HepG2 (cell line): ENCODE measurements around the gene CHD9. TPM values are rescaled to one million over a fixed set of nuclear protein-coding genes. Genes with fewer than 3 reads are reported as not detected.

Source experiments
- ATAC-seq: fragments of 200-7000 bp; cut with Tn5 transposase; 3 replicates; pipeline ENCODE4 v1.9.1; 2020; ENCODE audit warnings: mild to moderate bottlenecking, moderate library complexity
- BruUV-seq: library from RNA; stranded (reverse); fragments of 400-500 nt; replicated peaks from 2 replicates; lab custom pipeline; 2021; lab: Mats Ljungman, UMichigan
- CTCF ChIA-PET: fragments of 300-600 bp; formaldehyde crosslinking; extraction: SDS; loops from one replicate; lab custom pipeline; 2021; ENCODE audit warnings: low total read pairs, inconsistent platforms, low intra/inter-chr PET ratio; lab: Yijun Ruan, JAX
- POLR2A ChIA-PET: fragments of 350-600 bp; sonication (Branson Sonifier 250); formaldehyde crosslinking; loops from one replicate; lab custom pipeline; 2020; ENCODE audit warnings: antibody characterized with exemption, inconsistent platforms; lab: Yijun Ruan, JAX
- DNase-seq: peaks from one replicate; pipeline ENCODE4 v3.0.0-alpha.2; 2015; ENCODE audit warnings: low spot score
- FAIRE-seq: peaks from 3 replicates; lab custom pipeline; 2011; peaks lifted over from hg19 to GRCh38; lab: Jason Lieb, UNC
- H2AFZ ChIP-seq: one replicate; pipeline ENCODE4 v1.6.1; 2011; ENCODE audit warnings: low read length, inconsistent platforms
- H3K27ac ChIP-seq: fragments of 300-600 bp; 3 replicates; pipeline ENCODE4 v1.8.0; 2011; ENCODE audit warnings: mixed run types, mild to moderate bottlenecking, mixed read lengths, low read length, inconsistent platforms; ENCODE audit not compliant: insufficient read depth; ENCODE audit errors: extremely low read length
- H3K27me3 ChIP-seq, 2 experiments: fragments of 200-600 bp in 1 of 2; 2 replicates in 1 of 2; 3 replicates in 1 of 2; pipeline versions ENCODE4 v1.6.0 to v1.8.0; 2011; ENCODE audit warnings: low read length in 2 of 2, mild to moderate bottlenecking in 2 of 2, moderate library complexity in 2 of 2, inconsistent platforms in 1 of 2; ENCODE audit not compliant: insufficient read depth in 2 of 2, control insufficient read depth in 1 of 2
- H3K36me3 ChIP-seq, 2 experiments: fragments of 200-600 bp in 1 of 2; replicated peaks in 1 of 2; 2 replicates in 1 of 2; 3 replicates in 1 of 2; pipeline versions ENCODE4 v1.5.1 to v1.8.0; 2011; ENCODE audit warnings: low read length in 2 of 2, inconsistent platforms in 1 of 2; ENCODE audit not compliant: insufficient read depth in 2 of 2, control insufficient read depth in 1 of 2
- H3K4me1 ChIP-seq: 2 replicates; pipeline ENCODE4 v1.5.1; 2012; ENCODE audit warnings: low read length, inconsistent platforms; ENCODE audit not compliant: insufficient read depth
- H3K4me2 ChIP-seq: 2 replicates; pipeline ENCODE4 v1.6.0; 2011; ENCODE audit warnings: low read depth, low read length, inconsistent platforms
- H3K4me3 ChIP-seq, 3 experiments: fragments of 200-600 bp in 1 of 3; sonication (generic), shearing (Covaris generic) in 1 of 3; replicated peaks in 1 of 3; 2 replicates each; pipeline ENCODE4 v1.5.1; 2011 to 2016; ENCODE audit warnings: low read length in 3 of 3, inconsistent platforms in 2 of 3, low read depth in 2 of 3, mild to moderate bottlenecking in 2 of 3, control low read depth in 1 of 3, mixed read lengths in 1 of 3; ENCODE audit not compliant: insufficient read depth in 1 of 3
- H3K79me2 ChIP-seq: one replicate; pipeline ENCODE4 v1.6.1; 2011; ENCODE audit warnings: low read length, inconsistent platforms; ENCODE audit not compliant: insufficient read depth
- H3K9ac ChIP-seq: 2 replicates; pipeline ENCODE4 v1.6.0; 2011; ENCODE audit warnings: mild to moderate bottlenecking, low read depth, low read length, inconsistent platforms; ENCODE audit not compliant: insufficient read depth
- H3K9me3 ChIP-seq: 2 replicates; pipeline ENCODE4 v1.5.1; 2012; ENCODE audit warnings: mild to moderate bottlenecking, low read length
- H4K20me1 ChIP-seq: 2 replicates; pipeline ENCODE4 v1.6.0; 2011; ENCODE audit warnings: inconsistent platforms, mild to moderate bottlenecking, low read length, moderate library complexity; ENCODE audit not compliant: insufficient read depth
- FOSL2 ChIP-seq: sonication (generic); formaldehyde crosslinking; IDR thresholded peaks from 2 replicates; pipeline ENCODE4 v1.4.0; 2020; ENCODE audit warnings: missing genetic modification reagents
- GTF2F1 ChIP-seq: fragments of 150-350 bp; IDR thresholded peaks from 2 replicates; pipeline ENCODE4 v1.6.1; 2014; ENCODE audit warnings: low read length
- KAT2B ChIP-seq: fragments of 150-350 bp; IDR thresholded peaks from 2 replicates; pipeline ENCODE4 v1.6.1; 2014; ENCODE audit warnings: low read depth, low read length, borderline replicate concordance
- KDM6A ChIP-seq: IDR thresholded peaks from 2 replicates; pipeline ENCODE4 v1.6.1; 2016; ENCODE audit warnings: low read depth
- NFRKB ChIP-seq: fragments of 450-650 bp; IDR thresholded peaks from 2 replicates; pipeline ENCODE4 v1.6.1; 2017
- TBX2 ChIP-seq: sonication (generic); formaldehyde crosslinking; IDR thresholded peaks from 2 replicates; pipeline ENCODE4 v1.5.0; 2020; ENCODE audit warnings: missing genetic modification reagents, mild to moderate bottlenecking, borderline replicate concordance
- YEATS4 ChIP-seq: sonication (generic); formaldehyde crosslinking; IDR thresholded peaks from 2 replicates; pipeline ENCODE4 v1.4.0; 2020; ENCODE audit warnings: missing genetic modification reagents, borderline replicate concordance
- ZBTB7B ChIP-seq: sonication (generic); formaldehyde crosslinking; IDR thresholded peaks from 2 replicates; pipeline ENCODE4 v1.4.0; 2020; ENCODE audit warnings: missing genetic modification reagents
- ZNF10 ChIP-seq: sonication (generic); formaldehyde crosslinking; IDR thresholded peaks from 2 replicates; pipeline ENCODE4 v1.4.0; 2020; ENCODE audit warnings: mild to moderate bottlenecking, low read depth, missing genetic modification reagents, borderline replicate concordance
- ZNF260 ChIP-seq: sonication (generic); formaldehyde crosslinking; IDR thresholded peaks from 2 replicates; pipeline ENCODE4 v1.4.0; 2020; ENCODE audit warnings: missing genetic modification reagents, low read depth, mild to moderate bottlenecking, borderline replicate concordance
- ZNF296 ChIP-seq: sonication (generic); formaldehyde crosslinking; conservative IDR thresholded peaks from 2 replicates; pipeline ENCODE4 v1.5.0; 2020; ENCODE audit warnings: mild to moderate bottlenecking, missing genetic modification reagents
- ZNF30 ChIP-seq: sonication (generic); formaldehyde crosslinking; IDR thresholded peaks from 2 replicates; pipeline ENCODE4 v1.5.0; 2020; ENCODE audit warnings: mild to moderate bottlenecking, missing genetic modification reagents
- in situ Hi-C: cut with HindIII; loops from 2 replicates; pipeline ENCODE4 v1.10.0; 2017; ENCODE audit warnings: low pct_unique_long_range_greater_than_20kb; ENCODE audit not compliant: extremely low pct_ligation_motif_present
- intact Hi-C: fragments of 100-400 bp; cut with micrococcal nuclease; formaldehyde crosslinking; loops from one replicate; pipeline ENCODE4 v1.10.0; 2022; ENCODE audit not compliant: unreplicated experiment
- polyA plus RNA-seq, 8 experiments: library from polyadenylated mRNA; depleted of rRNA in 3 of 8; stranded (reverse) in 7 of 8; unstranded in 1 of 8; fragments of >200 nt; fragmentation: Illumina TruSeq in 4 of 8; extraction: Trizol in 4 of 8; gene quantifications; 2 replicates each; pipeline versions ENCODE4 v1.2.1 to v1.2.3, GENCODE V29; 2011 to 2016; ENCODE audit warnings: low read depth in 4 of 8, missing spikeins in 1 of 8, mixed read lengths in 1 of 8; ENCODE audit not compliant: insufficient read depth in 1 of 8
- total RNA-seq, 5 experiments: library from RNA; depleted of rRNA; stranded (reverse); fragments of >200 nt; fragmentation: Illumina TruSeq; extraction: Trizol; gene quantifications; 2 replicates each; pipeline ENCODE4 v1.2.3, GENCODE V29; 2016; ENCODE audit warnings: low read depth in 1 of 5
- TF ChIP-seq, protein P1 (sequence below): sonication (generic); formaldehyde crosslinking; IDR thresholded peaks from 2 replicates; pipeline ENCODE4 v1.5.0; 2020; ENCODE audit warnings: missing genetic modification reagents
- TF ChIP-seq, protein P2 (sequence below): sonication (generic); formaldehyde crosslinking; IDR thresholded peaks from 2 replicates; pipeline ENCODE4 v1.4.0; 2020; ENCODE audit warnings: missing genetic modification reagents
- TF ChIP-seq, protein P3 (sequence below): IDR thresholded peaks from 2 replicates; pipeline ENCODE4 v1.6.1; 2016; ENCODE audit warnings: missing compliant biosample characterization, missing genetic modification reagents, borderline replicate concordance

The CHD9 gene
- total and polyA plus RNA-seq, 2 of the 13 experiments (the other 11 are each of a cell fraction or from before 2014, with no cell fraction given), result 23.4 to 27.7 TPM

DNA sequence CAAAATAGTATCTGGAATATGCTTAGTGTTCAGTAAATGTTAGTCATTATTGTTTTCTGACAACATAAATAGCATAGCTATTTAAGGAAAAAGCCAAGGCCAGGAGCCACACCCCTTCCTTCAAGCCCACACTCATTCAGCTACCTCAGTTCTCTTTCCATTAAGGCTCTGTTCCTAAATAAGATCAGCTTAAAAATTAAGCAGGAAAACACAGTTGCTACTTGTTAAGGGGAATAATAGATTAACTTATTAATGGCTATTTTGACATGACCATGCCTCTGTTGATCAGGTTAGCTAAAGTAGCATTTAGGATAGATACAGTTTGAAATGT lies 158.1 kb downstream of the CHD9 start:
- H3K4me3 ChIP-seq, result no peak overlapping the region
- no peaks in the 10 kb centered on the region for H3K4me1 ChIP-seq
- peaks cover 4% of the 10 kb centered on the region for H3K79me2 ChIP-seq
- CTCF ChIA-PET, result no interaction called here
- TF ChIP-seq ZNF260 (CRISPR knock-in tag), result no peak
- no peak for TF ChIP-seq ZNF30 (CRISPR knock-in tag)
- TF ChIP-seq, protein P1, sequence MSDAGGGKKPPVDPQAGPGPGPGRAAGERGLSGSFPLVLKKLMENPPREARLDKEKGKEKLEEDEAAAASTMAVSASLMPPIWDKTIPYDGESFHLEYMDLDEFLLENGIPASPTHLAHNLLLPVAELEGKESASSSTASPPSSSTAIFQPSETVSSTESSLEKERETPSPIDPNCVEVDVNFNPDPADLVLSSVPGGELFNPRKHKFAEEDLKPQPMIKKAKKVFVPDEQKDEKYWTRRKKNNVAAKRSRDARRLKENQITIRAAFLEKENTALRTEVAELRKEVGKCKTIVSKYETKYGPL (CRISPR knock-in tag), result no peak
- TF ChIP-seq, protein P2, sequence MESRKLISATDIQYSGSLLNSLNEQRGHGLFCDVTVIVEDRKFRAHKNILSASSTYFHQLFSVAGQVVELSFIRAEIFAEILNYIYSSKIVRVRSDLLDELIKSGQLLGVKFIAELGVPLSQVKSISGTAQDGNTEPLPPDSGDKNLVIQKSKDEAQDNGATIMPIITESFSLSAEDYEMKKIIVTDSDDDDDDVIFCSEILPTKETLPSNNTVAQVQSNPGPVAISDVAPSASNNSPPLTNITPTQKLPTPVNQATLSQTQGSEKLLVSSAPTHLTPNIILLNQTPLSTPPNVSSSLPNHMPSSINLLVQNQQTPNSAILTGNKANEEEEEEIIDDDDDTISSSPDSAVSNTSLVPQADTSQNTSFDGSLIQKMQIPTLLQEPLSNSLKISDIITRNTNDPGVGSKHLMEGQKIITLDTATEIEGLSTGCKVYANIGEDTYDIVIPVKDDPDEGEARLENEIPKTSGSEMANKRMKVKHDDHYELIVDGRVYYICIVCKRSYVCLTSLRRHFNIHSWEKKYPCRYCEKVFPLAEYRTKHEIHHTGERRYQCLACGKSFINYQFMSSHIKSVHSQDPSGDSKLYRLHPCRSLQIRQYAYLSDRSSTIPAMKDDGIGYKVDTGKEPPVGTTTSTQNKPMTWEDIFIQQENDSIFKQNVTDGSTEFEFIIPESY (CRISPR knock-in tag), result no peak
- TF ChIP-seq ZBTB7B (CRISPR knock-in tag), result no peak
- no peak for TF ChIP-seq ZNF10 (CRISPR knock-in tag)
- no peak for TF ChIP-seq FOSL2 (CRISPR knock-in tag)
- no peak for TF ChIP-seq YEATS4 (CRISPR knock-in tag)
- no peak for TF ChIP-seq KAT2B
- no peak for TF ChIP-seq NFRKB
- no peak for TF ChIP-seq KDM6A (CRISPR knock-in tag)
- TF ChIP-seq ZNF296 (CRISPR knock-in tag), result no peak
- TF ChIP-seq GTF2F1, result no peak
- TF ChIP-seq TBX2 (CRISPR knock-in tag), result no peak
- TF ChIP-seq, protein P3, sequence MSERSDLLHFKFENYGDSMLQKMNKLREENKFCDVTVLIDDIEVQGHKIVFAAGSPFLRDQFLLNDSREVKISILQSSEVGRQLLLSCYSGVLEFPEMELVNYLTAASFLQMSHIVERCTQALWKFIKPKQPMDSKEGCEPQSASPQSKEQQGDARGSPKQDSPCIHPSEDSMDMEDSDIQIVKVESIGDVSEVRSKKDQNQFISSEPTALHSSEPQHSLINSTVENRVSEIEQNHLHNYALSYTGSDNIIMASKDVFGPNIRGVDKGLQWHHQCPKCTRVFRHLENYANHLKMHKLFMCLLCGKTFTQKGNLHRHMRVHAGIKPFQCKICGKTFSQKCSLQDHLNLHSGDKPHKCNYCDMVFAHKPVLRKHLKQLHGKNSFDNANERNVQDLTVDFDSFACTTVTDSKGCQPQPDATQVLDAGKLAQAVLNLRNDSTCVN, result no peak
- intact Hi-C loops (no loop called here), in situ Hi-C loops (no loop called here)
- no peaks in the 10 kb centered on the region for H3K9me3 ChIP-seq
- ATAC-seq (no peak), DNase-seq (no peak), FAIRE-seq (no peak)
- no peak overlapping the region for H3K4me2 ChIP-seq
- POLR2A ChIA-PET, result no interaction called here
- H3K27me3 ChIP-seq, result no peaks in the 10 kb centered on the region
- H3K27ac ChIP-seq, result no peak overlapping the region
- H3K36me3 ChIP-seq, result peaks cover 2 to 9% of the 10 kb centered on the region in 2 experiments; a peak in 3 of 5 replicates
- BruUV-seq, result no TSS peak
- no peak overlapping the region for H3K9ac ChIP-seq
- H4K20me1 ChIP-seq, result no peaks in the 10 kb centered on the region
- H2AFZ ChIP-seq, result no peak overlapping the region
